SK-N-SH treated with all-trans-retinoic acid at 6 μM for 48 hours (cell line): ENCODE results near the gene CORO6.

ENCODE experiments used
- ATAC-seq: fragments of 200-7000 bp; cut with Tn5 transposase; 3 replicates; pipeline ENCODE4 v1.9.1; 2020; ENCODE audit warnings: mild to moderate bottlenecking, moderate library complexity
- ARNTL ChIP-seq: fragments of 450-650 bp; formaldehyde crosslinking; IDR thresholded peaks from 2 replicates; pipeline ENCODE4 v1.5.0; 2020; ENCODE audit warnings: low read depth, mild to moderate bottlenecking, moderate library complexity, borderline replicate concordance
- BACH2 ChIP-seq: fragments of 250-450 bp; sonication (Bioruptor Pico); IDR thresholded peaks from 2 replicates; pipeline ENCODE4 v1.9.0; 2021; ENCODE audit warnings: mild to moderate bottlenecking, borderline replicate concordance
- CSDC2 ChIP-seq: fragments of 250-450 bp; sonication (Bioruptor Pico); IDR thresholded peaks from 2 replicates; pipeline ENCODE4 v1.5.0; 2020; ENCODE audit warnings: mild to moderate bottlenecking, moderate library complexity
- CSRNP3 ChIP-seq: fragments of 250-450 bp; sonication (Bioruptor Pico); IDR thresholded peaks from 2 replicates; pipeline ENCODE4 v1.5.1; 2021; ENCODE audit warnings: mild to moderate bottlenecking, moderate library complexity
- ESRRG ChIP-seq: fragments of 250-450 bp; sonication (Bioruptor Pico); IDR thresholded peaks from 2 replicates; pipeline ENCODE4 v1.6.1; 2021; ENCODE audit warnings: mild to moderate bottlenecking
- GLIS3 ChIP-seq: fragments of 250-450 bp; sonication (Bioruptor Pico); IDR thresholded peaks from 2 replicates; pipeline ENCODE4 v1.5.0; 2020; ENCODE audit warnings: mild to moderate bottlenecking, moderate library complexity
- ISL1 ChIP-seq: fragments of 250-450 bp; sonication (Bioruptor Pico); IDR thresholded peaks from 2 replicates; pipeline ENCODE4 v2.1.2; 2022; ENCODE audit warnings: mild to moderate bottlenecking, moderate library complexity
- OSR1 ChIP-seq: fragments of 250-450 bp; sonication (Bioruptor Pico); IDR thresholded peaks from 2 replicates; pipeline ENCODE4 v1.8.0; 2022; ENCODE audit warnings: moderate library complexity, mild to moderate bottlenecking, inconsistent platforms
- PATZ1 ChIP-seq: fragments of 250-450 bp; sonication (Bioruptor Pico); IDR thresholded peaks from 2 replicates; pipeline ENCODE4 v1.8.0; 2020; ENCODE audit warnings: mild to moderate bottlenecking, moderate library complexity, borderline replicate concordance
- PPARA ChIP-seq: fragments of 250-450 bp; sonication (Bioruptor Pico); IDR thresholded peaks from 2 replicates; pipeline ENCODE4 v1.5.0; 2020; ENCODE audit warnings: mild to moderate bottlenecking, borderline replicate concordance
- RARB ChIP-seq: fragments of 250-450 bp; sonication (Bioruptor Pico); IDR thresholded peaks from 2 replicates; pipeline ENCODE4 v1.8.0; 2021; ENCODE audit warnings: mild to moderate bottlenecking, moderate library complexity
- SNAI2 ChIP-seq: fragments of 250-450 bp; sonication (Bioruptor Pico); IDR thresholded peaks from 2 replicates; pipeline ENCODE4 v1.5.0; 2020; ENCODE audit warnings: mild to moderate bottlenecking, moderate library complexity
- TCF4 ChIP-seq: fragments of 250-450 bp; sonication (Bioruptor Pico); IDR thresholded peaks from 2 replicates; pipeline ENCODE4 v1.8.0; 2021; ENCODE audit warnings: mild to moderate bottlenecking, moderate library complexity, borderline replicate concordance
- TOX ChIP-seq: fragments of 250-450 bp; sonication (Bioruptor Pico); IDR thresholded peaks from 2 replicates; pipeline ENCODE4 v1.8.0; 2021; ENCODE audit warnings: mild to moderate bottlenecking, moderate library complexity, borderline replicate concordance
- TSHZ2 ChIP-seq: fragments of 250-450 bp; sonication (Bioruptor Pico); IDR thresholded peaks from 2 replicates; pipeline ENCODE4 v1.5.0; 2020; ENCODE audit warnings: mild to moderate bottlenecking, moderate library complexity
- ZC3H10 ChIP-seq: fragments of 250-450 bp; sonication (Bioruptor Pico); IDR thresholded peaks from 2 replicates; pipeline ENCODE4 v1.5.1; 2021; ENCODE audit warnings: mild to moderate bottlenecking, moderate library complexity
- ZFP3 ChIP-seq: fragments of 250-450 bp; sonication (Bioruptor Pico); IDR thresholded peaks from 2 replicates; pipeline ENCODE4 v1.5.0; 2020; ENCODE audit warnings: mild to moderate bottlenecking, moderate library complexity
- ZFP30 ChIP-seq: fragments of 450-650 bp; formaldehyde crosslinking; IDR thresholded peaks from 2 replicates; pipeline ENCODE4 v1.5.0; 2022; ENCODE audit warnings: mild to moderate bottlenecking, moderate library complexity
- ZNF565 ChIP-seq: fragments of 450-650 bp; formaldehyde crosslinking; conservative IDR thresholded peaks from 2 replicates; pipeline ENCODE4 v1.5.0; 2020; ENCODE audit warnings: low read depth, mild to moderate bottlenecking, moderate library complexity
- ZNF70 ChIP-seq: fragments of 450-650 bp; formaldehyde crosslinking; IDR thresholded peaks from 2 replicates; pipeline ENCODE4 v1.5.0; 2020; ENCODE audit warnings: mild to moderate bottlenecking, moderate library complexity
- ZNF8 ChIP-seq: fragments of 450-650 bp; formaldehyde crosslinking; IDR thresholded peaks from 2 replicates; pipeline ENCODE4 v1.5.0; 2020; ENCODE audit warnings: mild to moderate bottlenecking, moderate library complexity

CORO6 gene

GRCh38 chr17:29642171-29642611 lies 19.5 kb upstream of the CORO6 start (continued):
- TF ChIP-seq PATZ1 (CRISPR knock-in tag): no peak
- peak; percentile 33; the same call in 1 of the 2 replicates for TF ChIP-seq TCF4
- TF ChIP-seq ARNTL (CRISPR knock-in tag): no peak
- TF ChIP-seq BACH2 (CRISPR knock-in tag): no peak
- TF ChIP-seq ZNF8 (CRISPR knock-in tag): no peak
- peak; percentile 70 for TF ChIP-seq ISL1 (CRISPR knock-in tag)

GRCh38 chr17:29640981-29641642 lies 18.4 kb upstream of the CORO6 start:
- no peak for ATAC-seq
- TF ChIP-seq ZNF565 (CRISPR knock-in tag): no peak
- no peak for TF ChIP-seq RARB
- no peak for TF ChIP-seq ARNTL (CRISPR knock-in tag)
- no peak for TF ChIP-seq BACH2 (CRISPR knock-in tag)
- no peak for TF ChIP-seq GLIS3 (CRISPR knock-in tag)
- TF ChIP-seq ESRRG (CRISPR knock-in tag): no peak
- TF ChIP-seq ZC3H10 (CRISPR knock-in tag): no peak
- no peak for TF ChIP-seq PPARA (CRISPR knock-in tag)
- no peak for TF ChIP-seq ZNF8 (CRISPR knock-in tag)

GRCh38 chr17:29640413-29640812 lies 17.7 kb upstream of the CORO6 start:
- no peak for ATAC-seq

GRCh38 chr17:29633886-29634285 lies 11.2 kb upstream of the CORO6 start:
- no peak for ATAC-seq
- TF ChIP-seq ARNTL (CRISPR knock-in tag) (no peak), ZFP30 (CRISPR knock-in tag) (no peak), ZNF70 (no peak), ZNF8 (CRISPR knock-in tag) (no peak), TOX (CRISPR knock-in tag) (no peak), ZC3H10 (CRISPR knock-in tag) (no peak), RARB (no peak), OSR1 (CRISPR knock-in tag) (no peak), CSDC2 (no peak), GLIS3 (CRISPR knock-in tag) (no peak), TSHZ2 (CRISPR knock-in tag) (no peak)

More at GRCh38 chr17:29640413-29640812, 17.7 kb upstream of the CORO6 start:
- TF ChIP-seq TSHZ2 (CRISPR knock-in tag) (no peak), ZC3H10 (CRISPR knock-in tag) (no peak), ARNTL (CRISPR knock-in tag) (no peak), CSRNP3 (CRISPR knock-in tag) (no peak), ZFP3 (CRISPR knock-in tag) (no peak), ZNF8 (CRISPR knock-in tag) (no peak), SNAI2 (CRISPR knock-in tag) (no peak)
